ENCODE data around the gene POLR2B.
"Not testable (repeated sequence)": the region's sequence is repeated elsewhere in the genome, so short reads cannot be mapped to it uniquely, and the experiment has no call there.

POLR2B gene

DNA sequence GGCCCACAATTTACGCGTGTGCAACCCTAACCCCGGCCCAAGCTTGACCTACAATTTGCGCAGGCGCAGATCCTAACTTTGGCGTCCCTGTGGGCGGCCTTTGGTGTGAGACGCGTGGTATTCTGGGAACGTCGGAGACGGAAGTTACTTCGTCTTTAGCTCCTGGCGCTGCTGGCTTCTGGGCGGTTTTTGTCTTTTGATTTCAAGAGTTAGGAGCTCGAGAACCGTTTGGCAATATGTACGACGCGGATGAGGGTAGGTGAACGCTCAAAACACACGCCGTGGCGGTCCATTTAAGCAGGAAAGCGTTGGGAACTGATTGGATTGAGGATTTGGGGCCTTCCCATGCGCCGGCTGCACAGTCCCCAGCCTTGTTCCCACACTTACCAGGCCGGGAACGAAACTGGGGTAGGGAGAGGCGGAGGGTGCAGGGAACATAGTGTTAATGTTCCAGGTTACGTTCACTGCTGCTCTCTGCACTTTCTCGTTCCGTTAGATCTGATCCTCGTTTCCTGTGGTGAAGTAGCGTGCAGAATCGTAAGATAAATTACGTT is at the start of gene POLR2B:
TSS of gene POLR2B (plus strand) at position 147 of the 554 bp plus-strand sequence. CDS start at position 237, 90 bp downstream.
- peak; percentile 100 for DNase-seq

DNA sequence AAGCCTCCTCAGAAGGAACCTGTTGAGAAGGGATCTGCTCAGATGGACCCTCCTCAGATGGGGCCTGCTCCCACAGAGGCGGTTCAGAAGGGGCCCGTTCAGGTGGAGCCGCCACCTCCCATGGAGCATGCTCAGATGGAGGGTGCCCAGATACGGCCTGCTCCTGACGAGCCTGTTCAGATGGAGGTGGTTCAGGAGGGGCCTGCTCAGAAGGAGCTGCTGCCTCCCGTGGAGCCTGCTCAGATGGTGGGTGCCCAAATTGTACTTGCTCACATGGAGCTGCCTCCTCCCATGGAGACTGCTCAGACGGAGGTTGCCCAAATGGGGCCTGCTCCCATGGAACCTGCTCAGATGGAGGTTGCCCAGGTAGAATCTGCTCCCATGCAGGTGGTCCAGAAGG is 48.1 kb upstream of the POLR2B start:
- DNase-seq, result no peak

DNA sequence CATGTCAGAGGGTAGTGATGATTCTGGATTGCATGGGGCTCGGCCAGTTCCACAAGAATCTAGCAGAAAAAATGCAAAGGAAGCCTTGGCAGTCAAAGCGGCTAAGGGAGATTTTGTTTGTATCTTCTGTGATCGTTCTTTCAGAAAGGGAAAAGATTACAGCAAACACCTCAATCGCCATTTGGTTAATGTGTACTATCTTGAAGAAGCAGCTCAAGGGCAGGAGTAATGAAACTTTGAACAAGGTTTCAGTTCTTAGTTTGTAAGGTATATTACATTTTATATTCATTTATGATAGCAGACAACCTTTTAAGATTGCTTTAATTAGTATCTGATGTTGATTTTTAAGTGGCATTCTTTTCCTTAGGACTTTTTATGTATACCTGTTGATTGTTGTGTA is 46.8 kb upstream of the POLR2B start:
- no peak for DNase-seq

DNA sequence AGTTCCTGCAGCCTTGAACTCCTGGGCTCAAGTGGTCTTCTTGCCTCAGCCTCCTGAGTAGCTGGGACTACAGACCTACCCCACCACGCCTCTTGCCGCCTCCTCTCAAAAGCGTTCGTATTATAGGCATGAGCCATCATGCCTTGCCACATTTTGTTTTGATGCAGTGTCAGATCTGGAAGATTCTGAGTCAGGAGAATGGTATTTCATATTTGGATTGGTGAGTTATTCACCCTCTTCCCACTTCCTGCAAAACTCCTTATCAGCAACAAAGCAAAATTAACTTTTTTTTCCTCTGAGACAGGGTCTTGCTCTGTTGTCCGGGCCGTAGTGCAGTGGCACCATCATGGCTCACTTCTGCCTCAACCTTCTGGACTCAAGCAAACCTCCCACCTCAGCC is 41.4 kb upstream of the POLR2B start:
- DNase-seq, result no peak

DNA sequence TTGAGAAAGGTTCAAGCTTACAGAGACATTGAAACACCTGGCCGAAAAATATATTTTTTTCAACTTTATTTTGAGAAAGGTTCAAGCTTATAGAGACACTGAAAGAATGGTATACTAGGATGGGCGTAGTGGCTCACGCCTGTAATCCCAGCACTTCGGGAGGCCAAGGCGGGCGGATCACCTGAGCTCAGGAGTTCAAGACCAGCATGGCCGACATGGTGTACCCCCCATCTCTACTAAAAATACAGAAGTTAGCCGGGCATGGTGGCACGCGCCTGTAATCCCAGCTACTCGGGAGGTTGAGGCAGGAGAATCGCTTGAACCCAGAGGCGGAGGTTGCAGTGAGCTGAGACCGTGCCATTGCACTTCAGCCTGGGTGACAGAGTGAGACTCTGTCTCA is 38.9 kb upstream of the POLR2B start:
- not testable (repeated sequence) for DNase-seq

DNA sequence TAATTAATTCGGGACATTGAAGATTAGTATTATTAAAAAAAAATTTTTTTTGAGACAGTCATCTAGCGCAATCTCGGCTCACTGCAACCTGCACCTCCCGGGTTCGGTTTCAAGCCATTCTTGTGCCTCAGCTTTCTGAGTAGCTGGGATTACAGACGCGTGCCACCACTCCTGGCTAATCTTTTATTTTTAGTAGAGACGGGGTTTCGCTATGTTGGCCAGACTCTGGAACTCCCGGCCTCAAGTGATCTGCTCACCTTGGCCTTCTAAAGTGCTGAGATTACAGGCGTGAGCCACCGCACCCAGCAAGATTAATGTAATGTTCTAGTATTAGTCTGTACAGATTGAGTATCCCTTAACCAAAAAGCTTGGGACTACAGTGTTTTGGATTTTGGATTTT is 38.3 kb upstream of the POLR2B start:
- no peak for DNase-seq

DNA sequence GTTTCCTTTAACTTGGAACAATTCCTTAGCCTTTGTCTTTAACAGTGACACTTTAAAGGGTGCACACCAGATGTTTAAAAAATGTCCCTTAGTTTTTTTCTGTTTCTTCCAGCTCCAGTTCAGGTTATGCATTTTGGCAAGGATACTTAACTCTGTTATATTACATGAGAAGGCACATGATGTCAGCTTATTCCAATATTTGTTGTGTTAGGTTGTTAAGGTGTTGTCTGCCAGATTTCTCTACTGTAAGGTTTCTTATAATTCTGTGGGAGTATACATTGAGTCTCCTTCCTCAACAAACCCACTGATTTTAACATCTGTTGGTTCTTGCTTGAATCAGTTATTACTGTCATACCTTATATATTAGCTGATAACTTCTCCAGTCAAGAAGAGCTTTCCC is 37.7 kb upstream of the POLR2B start:
- DNase-seq, result no peak

DNA sequence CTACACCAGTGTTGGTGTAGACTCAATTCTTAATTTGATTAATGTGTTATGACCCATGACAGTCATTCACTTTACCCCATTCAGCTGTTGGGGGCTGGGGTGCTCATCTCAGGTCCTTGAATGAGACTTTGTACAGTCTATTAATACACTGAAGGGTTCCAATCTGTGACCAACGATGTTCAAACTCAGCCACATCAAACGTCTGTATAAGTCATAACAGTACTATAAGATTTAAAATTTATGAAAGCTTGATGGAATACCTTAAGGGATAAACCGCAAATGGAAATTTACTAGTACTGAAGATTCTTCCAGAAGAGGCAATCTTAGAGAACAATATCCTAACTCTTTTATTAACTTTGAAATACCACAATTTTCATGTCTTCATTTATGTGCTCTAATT is 37.3 kb upstream of the POLR2B start:
- no peak for DNase-seq

DNA sequence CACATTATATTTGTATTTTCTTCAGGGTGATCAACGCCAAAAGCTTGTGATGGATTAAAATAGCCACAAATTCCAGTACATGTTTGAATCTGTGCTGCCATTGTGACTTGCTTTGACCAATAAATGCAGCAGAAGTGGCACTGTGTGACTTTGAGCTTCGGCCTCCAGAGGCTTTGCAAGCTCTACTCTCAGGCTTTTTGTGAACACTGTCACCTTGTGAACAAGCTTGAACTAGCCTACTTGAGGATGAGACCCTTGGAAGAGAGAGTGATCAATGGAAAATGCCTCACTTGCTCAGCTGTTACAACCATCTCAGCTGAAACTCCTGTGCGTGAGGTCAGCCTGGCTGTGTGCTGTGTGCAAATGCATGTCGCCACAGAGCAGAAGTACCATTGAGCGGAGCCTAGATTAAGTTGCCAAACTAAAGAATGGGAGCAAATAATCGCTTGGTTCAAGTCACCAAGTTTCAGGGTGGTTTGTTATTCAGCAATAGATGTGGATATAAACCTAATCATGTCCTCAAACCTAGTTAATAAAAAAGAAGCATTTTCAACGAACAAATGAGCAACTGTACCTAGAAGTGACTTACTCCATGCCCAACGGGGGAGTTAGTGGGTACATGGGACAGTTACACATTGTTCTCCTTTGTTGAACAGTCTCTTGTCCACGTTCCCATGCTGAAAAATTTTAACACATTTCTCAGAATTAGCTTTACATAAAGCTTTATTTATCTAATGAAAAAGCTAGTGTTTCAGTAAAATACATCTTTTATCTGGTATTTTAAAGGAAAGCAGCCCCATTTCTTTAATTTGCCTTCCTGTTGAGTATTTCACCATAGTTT is 24.8 kb upstream of the POLR2B start:
- no peak for DNase-seq

DNA sequence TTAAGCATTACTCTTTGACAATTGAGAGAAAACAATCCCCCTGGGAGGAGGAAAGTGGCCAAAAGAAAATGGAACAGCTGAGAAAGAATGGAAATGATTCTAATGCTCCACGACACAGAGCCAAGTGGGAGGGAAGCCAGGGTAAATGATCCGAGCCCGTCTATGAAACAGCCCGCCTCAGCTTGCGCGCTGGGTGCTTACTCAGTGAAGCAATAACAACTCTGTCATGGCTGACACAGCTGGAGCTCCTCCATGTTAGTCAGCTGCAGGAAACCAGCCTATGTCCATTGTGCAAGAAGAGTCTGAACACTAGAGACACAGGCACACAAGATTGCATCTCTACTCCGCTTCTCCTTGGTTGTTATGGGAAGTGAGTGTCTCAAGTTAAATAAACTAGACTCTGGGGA is 20.6 kb upstream of the POLR2B start:
- DNase-seq, result peak; percentile 96 to 97

DNA sequence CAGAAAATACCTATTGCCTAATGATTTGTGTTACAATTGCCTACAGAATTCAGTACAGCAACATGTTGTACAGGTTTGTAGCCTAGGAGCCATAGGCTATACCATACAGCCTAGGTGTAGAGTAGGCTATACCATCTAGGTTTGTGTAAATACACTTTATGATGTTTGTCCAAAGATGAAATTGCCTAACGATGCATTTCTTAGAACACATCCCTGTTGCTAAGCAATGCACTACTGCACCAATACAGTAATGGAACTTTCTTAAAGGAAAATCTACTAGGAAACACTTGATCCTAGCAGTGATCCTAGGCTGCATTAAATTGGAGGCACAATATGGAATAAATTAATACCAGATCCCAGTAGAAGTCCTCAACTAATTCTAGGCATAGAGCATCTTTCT is 19.6 kb upstream of the POLR2B start:
- DNase-seq, result no peak

DNA sequence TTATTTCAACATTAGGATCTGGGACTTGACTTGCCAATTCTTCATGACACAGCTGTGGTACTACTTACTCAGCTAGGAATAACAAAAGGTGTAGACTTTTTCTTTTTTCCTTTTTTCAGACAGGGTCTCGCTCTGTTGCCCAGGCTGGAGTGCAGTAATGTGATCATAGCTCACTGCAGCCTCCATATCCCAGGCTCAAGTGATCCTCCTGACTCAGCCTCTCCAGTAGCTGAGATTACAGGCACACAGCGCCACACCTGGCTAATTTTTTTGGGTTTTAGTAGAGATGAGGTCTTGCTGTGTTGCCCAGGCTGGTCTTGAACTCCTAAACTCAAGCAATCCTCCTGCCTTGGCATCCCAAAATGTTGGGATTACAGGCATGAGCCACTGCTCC is 17.6 kb upstream of the POLR2B start:
- DNase-seq, result no peak

DNA sequence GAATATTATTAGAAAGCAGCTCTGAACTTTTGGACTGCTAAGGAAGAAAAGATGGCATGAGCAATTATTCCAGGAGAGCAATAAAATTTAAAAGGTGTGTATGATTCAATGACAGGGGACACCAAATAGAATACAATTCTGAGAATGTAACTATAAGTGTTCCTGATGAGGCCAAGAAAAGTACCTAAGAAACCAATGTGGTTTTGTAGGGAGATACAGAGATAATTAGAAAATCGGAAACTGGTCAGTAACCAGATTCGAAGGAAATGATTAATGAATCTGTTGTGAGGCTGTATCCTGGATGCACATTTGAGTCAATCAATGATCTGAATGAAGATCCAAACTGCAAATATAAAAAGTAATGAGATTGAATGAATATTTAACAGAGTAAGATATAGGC is 7.3 kb upstream of the POLR2B start:
- DNase-seq, result no peak

DNA sequence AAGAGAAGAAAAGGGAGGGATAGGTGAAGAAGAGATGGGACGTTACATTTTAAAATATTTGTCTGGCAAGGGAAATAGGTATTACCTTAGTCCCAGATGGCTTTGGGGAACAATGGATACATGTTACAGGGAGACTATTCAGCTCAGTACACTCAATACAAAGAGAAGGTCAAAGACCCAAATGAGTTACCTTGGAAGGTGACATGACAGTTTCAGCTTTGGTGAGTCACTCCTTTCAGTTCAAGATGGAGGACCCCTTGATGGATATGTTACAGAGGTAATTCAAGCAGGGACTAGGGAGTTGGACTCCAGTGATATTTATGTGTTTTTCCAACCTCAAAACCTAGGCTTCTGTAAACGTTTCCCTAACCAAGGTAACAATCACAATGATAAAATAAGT is 6.3 kb upstream of the POLR2B start:
- DNase-seq, result no peak

DNA sequence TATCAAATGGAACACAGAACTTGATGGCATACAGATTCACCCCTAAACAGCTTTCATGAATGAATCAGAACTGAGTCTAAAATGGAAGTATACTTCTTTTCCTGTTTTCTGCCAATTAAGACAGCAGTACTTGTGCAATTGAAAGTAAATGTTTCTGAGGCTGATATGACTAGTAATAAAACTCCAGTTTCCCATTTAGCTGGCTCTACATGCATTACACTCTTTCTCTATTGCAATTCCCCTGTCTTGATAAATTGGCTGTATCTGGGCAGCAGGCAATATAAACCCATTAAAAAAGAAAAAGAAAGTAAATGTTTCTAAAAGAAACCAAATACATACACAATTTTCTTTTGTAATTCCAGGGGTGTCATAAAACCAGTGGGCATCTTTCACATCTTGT is 5.9 kb upstream of the POLR2B start:
- DNase-seq, result no peak

DNA sequence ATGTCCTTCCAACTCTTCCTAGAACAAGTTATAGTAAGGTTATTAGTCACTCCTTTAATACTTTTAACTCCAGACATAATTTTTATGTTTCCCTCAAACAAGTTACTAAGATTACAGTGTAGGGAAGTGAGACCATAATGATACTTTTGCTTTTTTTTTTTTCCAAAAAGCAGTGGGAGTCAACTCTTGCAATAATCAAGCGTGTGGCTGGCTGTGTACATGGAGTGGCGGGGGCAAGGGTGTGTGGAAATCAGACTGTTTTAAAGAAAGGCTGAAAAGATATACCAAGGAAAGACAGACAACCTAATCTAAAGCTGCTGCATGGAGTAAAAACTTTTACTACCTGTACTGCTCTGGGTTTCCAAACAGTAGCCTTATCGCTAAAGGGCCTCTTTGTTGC is 5.4 kb upstream of the POLR2B start:
- DNase-seq, result no peak

DNA sequence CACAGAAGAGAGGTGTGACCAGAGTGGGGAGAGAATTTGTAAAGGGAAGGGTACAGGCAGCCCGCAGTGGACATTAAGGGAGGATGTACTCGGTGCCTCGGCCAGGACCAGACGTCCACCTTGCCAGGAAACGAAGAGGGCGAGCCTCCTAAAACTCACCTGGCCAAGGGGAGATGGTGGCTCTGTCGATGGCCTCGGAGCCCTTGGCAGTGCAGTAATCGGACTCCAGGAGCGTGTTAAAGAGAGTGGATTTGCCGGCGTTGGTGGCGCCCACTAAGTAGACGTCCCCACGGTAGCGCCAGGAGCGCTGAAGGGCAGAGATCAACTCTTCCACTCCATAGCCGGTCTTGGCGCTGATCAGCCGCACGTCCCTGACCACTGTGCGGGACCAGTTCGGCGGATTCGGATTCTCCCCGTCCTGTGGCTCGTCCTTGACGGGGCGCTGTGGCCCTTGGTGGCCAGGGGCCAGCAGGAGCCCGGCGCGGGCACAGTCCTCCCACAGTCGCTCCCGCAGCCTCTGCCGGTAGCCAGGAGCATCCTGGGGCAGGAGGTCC is 2.3 kb upstream of the POLR2B start:
- peak in 1 of 2 experiments; percentile 52 for DNase-seq

DNA sequence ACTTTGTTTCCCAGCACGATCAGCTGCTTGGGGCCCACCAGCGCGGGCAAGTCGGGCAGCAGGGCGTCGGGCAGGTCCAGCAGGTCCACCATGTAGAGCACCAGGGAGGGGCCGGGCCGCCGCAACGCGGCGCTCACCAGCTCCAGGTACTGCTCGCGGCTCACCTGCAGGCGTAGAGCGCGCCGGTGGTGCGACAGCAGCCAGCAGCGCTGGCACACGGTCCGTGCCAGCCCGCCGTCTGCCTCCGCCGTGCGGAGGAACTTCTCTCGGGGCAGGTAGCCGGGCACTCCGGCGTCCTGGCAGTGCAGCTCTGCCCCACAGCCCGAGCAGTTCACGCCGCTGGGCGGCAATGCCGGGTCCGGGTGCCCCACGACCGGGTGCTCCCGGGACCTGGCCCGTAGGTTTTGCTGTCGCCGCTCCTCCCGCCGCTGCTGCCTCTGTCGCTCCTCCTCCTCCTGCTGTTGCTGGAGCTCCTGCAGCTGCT is 1.8 kb upstream of the POLR2B start:
- DNase-seq, result no peak

DNA sequence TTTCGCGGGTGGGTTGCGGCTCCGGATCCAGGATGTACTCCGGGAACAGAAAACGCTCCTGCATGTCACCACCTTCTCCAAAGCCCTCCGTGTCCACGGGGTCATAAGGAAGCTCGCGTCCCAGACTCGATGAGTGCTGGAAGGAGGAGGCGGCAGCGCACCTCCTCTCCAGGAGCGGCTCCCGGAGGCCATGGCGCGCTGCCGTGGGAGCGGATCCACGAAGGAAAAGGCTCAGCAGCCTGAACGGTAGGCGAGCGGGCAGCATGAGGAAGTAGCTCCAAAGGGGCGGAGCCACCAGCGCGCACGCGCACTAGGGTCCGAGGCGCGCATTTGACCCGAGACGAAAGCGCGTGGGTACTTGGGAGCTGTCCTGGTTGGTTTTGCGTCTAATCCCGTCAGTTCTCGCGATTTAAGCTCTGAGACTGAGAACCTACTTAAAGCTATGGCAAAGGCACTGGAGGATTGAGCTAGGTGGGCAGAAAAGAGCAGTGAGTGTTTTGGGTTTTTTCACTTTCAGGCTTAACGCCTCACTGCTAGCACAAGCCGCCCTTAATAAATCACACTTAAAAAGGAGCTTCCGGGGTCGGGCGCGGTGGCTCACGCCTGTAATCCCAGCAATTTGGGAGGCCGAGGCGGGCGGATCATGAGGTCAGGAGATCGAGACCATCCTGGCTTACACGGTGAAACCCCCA is 1.2 kb upstream of the POLR2B start, which contains the start of gene NOA1:
TSS of gene NOA1 (minus strand) at position 286 of the 692 bp plus-strand sequence. CDS start at position 265, 21 bp downstream.
- peak; percentile 100 for DNase-seq

DNA sequence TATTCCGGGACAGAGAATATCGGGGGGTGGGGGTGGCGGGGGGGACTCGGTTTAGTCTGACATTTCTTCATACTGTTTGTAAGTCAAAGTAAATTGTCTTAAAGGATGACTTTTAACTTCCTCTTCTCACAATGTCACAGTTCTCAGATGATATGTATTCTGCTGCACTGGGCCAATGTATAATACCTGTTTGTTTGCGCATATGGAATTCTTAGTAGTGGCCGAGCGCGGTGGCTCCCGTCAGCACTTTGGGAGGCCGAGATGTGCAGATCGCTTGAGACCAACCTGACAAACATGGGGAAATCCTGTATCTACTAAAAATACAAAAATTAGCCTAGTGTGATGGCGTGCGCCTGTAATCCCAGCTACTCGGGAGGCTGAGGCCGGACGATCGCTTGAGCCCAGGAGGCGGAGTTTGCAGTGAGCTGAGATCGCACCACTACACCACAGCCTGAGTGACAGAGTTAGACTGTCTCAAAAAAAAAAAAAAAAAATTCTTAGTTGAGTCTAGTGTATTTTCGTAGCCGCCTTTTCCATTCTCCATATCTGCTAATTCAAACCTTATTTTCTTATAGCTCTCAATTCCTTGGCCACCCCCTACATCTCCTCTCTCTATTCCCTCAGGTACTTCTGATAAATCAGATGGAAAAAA is 851 bp downstream of the POLR2B start:
- DNase-seq, result peak; percentile 59 to 74

DNA sequence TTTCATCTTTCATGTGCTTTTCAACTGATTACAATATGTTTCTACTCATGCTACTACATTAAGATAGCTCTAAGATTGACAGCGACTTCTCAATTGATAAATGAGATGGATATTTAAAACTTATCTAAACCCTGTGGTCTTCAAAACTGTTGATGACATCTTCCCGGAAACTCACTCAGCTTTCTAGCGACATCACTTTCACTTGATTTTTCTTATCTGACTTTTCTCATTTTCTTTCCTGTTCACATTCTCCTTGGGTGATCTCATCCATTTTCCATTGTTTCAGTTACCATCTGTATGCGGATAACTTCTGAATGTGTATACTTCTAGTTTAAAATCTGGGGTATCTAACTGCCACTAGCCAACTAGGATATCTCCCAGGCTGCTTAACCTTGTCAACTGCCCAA is 3.1 kb downstream of the POLR2B start:
- DNase-seq, result no peak

DNA sequence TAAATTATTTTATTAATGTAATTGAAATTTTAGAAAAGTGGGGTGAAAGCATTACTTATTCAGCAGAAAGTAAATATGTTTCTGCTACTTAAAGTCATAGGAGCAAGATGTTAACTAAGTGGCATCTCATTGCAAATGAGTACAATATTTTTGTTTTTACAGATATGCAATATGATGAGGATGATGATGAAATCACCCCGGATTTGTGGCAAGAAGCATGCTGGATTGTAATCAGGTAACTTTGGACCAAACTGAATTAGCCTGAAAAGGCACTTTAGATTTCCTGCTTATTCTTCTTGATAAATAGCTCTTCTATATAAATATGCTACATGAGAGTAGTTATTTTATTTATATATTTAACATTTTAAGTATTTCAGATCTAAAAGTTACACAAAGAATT is 7.5 kb downstream of the POLR2B start:
- no peak for DNase-seq

DNA sequence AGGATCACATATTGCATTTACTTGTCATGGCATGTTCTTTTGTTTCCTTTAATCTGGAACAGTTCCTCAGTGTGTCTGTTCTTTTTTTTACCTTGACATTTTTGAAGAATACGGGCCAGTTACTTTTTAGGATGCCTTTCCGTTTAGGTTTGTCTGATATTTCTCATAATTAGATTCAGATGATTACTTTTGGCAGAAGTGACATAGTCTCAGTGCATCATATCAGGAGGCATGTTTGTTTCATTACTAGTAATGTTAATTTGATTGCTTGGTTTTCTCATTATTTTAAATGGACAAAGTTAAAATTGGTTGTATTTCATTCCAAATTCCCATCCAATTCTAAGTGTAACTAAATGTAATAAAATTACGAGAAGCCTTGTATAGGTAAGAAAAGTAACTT is 8.3 kb downstream of the POLR2B start:
- DNase-seq, result no peak

Data from Kasumi-1 (cell line).